PC-3 (cell line): ENCODE data around the gene ZNF592.

Experiments used
- EZH2 ChIP-seq: fragments of 300-600 bp; sonication (generic); IDR thresholded peaks from one replicate; pipeline ENCODE4 v1.6.1; 2017; ENCODE audit warnings: antibody characterized with exemption, mild to moderate bottlenecking, low read length; ENCODE audit not compliant: unreplicated experiment
- TF ChIP-seq, protein P1 (sequence below): fragments of 300-600 bp; sonication (generic); conservative IDR thresholded peaks from 2 replicates; pipeline ENCODE4 v1.5.1; 2017; ENCODE audit warnings: antibody characterized with exemption, low read depth, mild to moderate bottlenecking, low read length

DNA sequence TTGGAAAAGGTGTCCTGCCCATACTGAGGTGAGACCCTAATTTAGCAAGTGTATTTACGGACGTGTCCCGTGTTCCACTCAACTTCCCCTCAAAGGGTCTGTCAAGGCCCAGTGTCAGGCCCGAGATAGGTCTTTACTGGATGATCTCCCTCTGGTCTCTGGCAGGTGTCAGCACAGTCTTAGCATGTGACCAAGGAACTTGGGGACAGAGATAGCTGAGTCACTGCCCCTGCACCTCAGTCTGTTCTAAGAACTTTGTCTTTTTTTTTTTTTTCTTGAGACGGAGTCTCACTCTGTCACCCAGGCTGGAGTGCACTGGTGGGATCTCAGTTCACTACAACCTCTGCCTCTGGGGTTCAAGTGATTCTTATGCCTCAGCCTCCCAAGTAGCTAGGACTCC is 36.7 kb downstream of the ZNF592 start:
- TF ChIP-seq, protein P1, sequence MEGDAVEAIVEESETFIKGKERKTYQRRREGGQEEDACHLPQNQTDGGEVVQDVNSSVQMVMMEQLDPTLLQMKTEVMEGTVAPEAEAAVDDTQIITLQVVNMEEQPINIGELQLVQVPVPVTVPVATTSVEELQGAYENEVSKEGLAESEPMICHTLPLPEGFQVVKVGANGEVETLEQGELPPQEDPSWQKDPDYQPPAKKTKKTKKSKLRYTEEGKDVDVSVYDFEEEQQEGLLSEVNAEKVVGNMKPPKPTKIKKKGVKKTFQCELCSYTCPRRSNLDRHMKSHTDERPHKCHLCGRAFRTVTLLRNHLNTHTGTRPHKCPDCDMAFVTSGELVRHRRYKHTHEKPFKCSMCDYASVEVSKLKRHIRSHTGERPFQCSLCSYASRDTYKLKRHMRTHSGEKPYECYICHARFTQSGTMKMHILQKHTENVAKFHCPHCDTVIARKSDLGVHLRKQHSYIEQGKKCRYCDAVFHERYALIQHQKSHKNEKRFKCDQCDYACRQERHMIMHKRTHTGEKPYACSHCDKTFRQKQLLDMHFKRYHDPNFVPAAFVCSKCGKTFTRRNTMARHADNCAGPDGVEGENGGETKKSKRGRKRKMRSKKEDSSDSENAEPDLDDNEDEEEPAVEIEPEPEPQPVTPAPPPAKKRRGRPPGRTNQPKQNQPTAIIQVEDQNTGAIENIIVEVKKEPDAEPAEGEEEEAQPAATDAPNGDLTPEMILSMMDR, result no peak
- no peak for TF ChIP-seq EZH2
